Endothelial cell of umbilical vein (primary cell): Measurements from ENCODE around the gene PRDM16. TPM values are rescaled to one million over a fixed set of nuclear protein-coding genes. Genes with fewer than 3 reads are reported as not detected.

Experiments used
- BruUV-seq: library from RNA; stranded (reverse); fragments of 400-500 nt; replicated peaks from 2 replicates; lab custom pipeline; 2021; lab: Mats Ljungman, UMichigan
- CTCF ChIA-PET: fragments of 300-600, 350-600 bp; sonication (Branson Sonifier 250); formaldehyde crosslinking; loops from one replicate; lab custom pipeline; 2021; ENCODE audit warnings: antibody characterized with exemption, inconsistent platforms; lab: Charles Lee
- POLR2A ChIA-PET: fragments of 300-600, 350-600 bp; sonication (Branson Sonifier 250); formaldehyde crosslinking; loops from one replicate; lab custom pipeline; 2021; ENCODE audit warnings: antibody characterized with exemption, inconsistent platforms; lab: Charles Lee
- DNase-seq: peaks from one replicate; pipeline ENCODE4 v3.0.0-alpha.2; 2011; ENCODE audit warnings: low read depth, low spot score
- FAIRE-seq: peaks from 2 replicates; lab custom pipeline; 2011; peaks lifted over from hg19 to GRCh38; lab: Jason Lieb, UNC
- H2AFZ ChIP-seq: 2 replicates; pipeline ENCODE4 v1.6.0; 2012; ENCODE audit warnings: low read depth, low read length, control low read depth, inconsistent platforms
- H3K27ac ChIP-seq: 2 replicates; pipeline ENCODE4 v1.5.1; 2011; ENCODE audit warnings: low read depth, mild to moderate bottlenecking, control low read depth, low read length, moderate library complexity; ENCODE audit not compliant: insufficient read depth
- H3K27me3 ChIP-seq, 2 experiments: 2 replicates each; pipeline versions ENCODE4 v1.6.0 to v1.6.1; 2011; ENCODE audit warnings: low read length in 2 of 2, mixed read lengths in 1 of 2; ENCODE audit not compliant: control insufficient read depth in 2 of 2, insufficient read depth in 2 of 2
- H3K36me3 ChIP-seq, 2 experiments: 2 replicates in 1 of 2; 3 replicates in 1 of 2; pipeline ENCODE4 v1.5.1; 2011; ENCODE audit warnings: low read length in 2 of 2, mild to moderate bottlenecking in 1 of 2, moderate library complexity in 1 of 2; ENCODE audit not compliant: control insufficient read depth in 2 of 2, insufficient read depth in 2 of 2; ENCODE audit errors: extremely low read depth in 1 of 2
- H3K4me1 ChIP-seq: 3 replicates; pipeline ENCODE4 v1.5.1; 2011; ENCODE audit warnings: mild to moderate bottlenecking, low read length; ENCODE audit not compliant: control insufficient read depth, insufficient read depth; ENCODE audit errors: extremely low read depth
- H3K4me2 ChIP-seq: 2 replicates; pipeline ENCODE4 v1.6.1; 2011; ENCODE audit warnings: low read length, control low read depth, mixed read lengths; ENCODE audit not compliant: insufficient read depth
- H3K4me3 ChIP-seq, 3 experiments: fragments of 200-600 bp in 1 of 3; sonication (generic), shearing (Covaris generic) in 1 of 3; replicated peaks in 1 of 3; 2 replicates each; pipeline ENCODE4 v1.5.1; 2011 to 2016; ENCODE audit warnings: control low read depth in 3 of 3, low read length in 3 of 3, mild to moderate bottlenecking in 2 of 3, inconsistent platforms in 1 of 3, low read depth in 1 of 3, moderate library complexity in 1 of 3; ENCODE audit not compliant: insufficient read depth in 1 of 3
- H3K79me2 ChIP-seq: 2 replicates; pipeline ENCODE4 v1.6.0; 2012; ENCODE audit warnings: low read length, inconsistent platforms; ENCODE audit not compliant: control insufficient read depth, insufficient read depth
- H3K9ac ChIP-seq: replicated peaks from 2 replicates; pipeline ENCODE3; 2011; ENCODE audit warnings: low read length, control low read depth; ENCODE audit not compliant: insufficient read depth; ENCODE audit errors: extremely low read depth
- H3K9me1 ChIP-seq: replicated peaks from 3 replicates; pipeline ENCODE4 v1.6.0; 2011; ENCODE audit warnings: mild to moderate bottlenecking, low read length; ENCODE audit not compliant: control insufficient read depth, insufficient read depth; ENCODE audit errors: extremely low read depth
- H3K9me3 ChIP-seq: replicated peaks from 2 replicates; pipeline ENCODE4 v1.5.1; 2012; ENCODE audit warnings: low read length, inconsistent platforms; ENCODE audit not compliant: control insufficient read depth, insufficient read depth
- H4K20me1 ChIP-seq: replicated peaks from 2 replicates; pipeline ENCODE3; 2011; ENCODE audit warnings: mild to moderate bottlenecking, low read length; ENCODE audit not compliant: control insufficient read depth, insufficient read depth; ENCODE audit errors: extremely low read depth
- EZH2 ChIP-seq: IDR thresholded peaks from 2 replicates; pipeline ENCODE4 v1.6.1; 2012; ENCODE audit warnings: borderline replicate concordance, low read depth, mild to moderate bottlenecking, moderate library complexity, low read length, inconsistent platforms; ENCODE audit not compliant: severe bottlenecking
- FOS ChIP-seq: IDR thresholded peaks from 2 replicates; pipeline ENCODE4 v1.6.1; 2011; ENCODE audit warnings: mild to moderate bottlenecking, low read length, moderate library complexity, borderline replicate concordance; ENCODE audit not compliant: insufficient read depth
- GATA2 ChIP-seq: IDR thresholded peaks from 2 replicates; pipeline ENCODE4 v1.7.0; 2011; ENCODE audit warnings: low read depth, mild to moderate bottlenecking, moderate library complexity, mixed read lengths, low read length; ENCODE audit not compliant: insufficient read length, insufficient read depth
- JUN ChIP-seq: IDR thresholded peaks from 2 replicates; pipeline ENCODE4 v1.6.1; 2011; ENCODE audit warnings: borderline replicate concordance, low read depth; ENCODE audit not compliant: insufficient read length, insufficient read depth
- MYC ChIP-seq: IDR thresholded peaks from one replicate; pipeline ENCODE4 v1.6.1; 2011; ENCODE audit warnings: mild to moderate bottlenecking, low read depth, low read length
- POLR2A ChIP-seq: IDR thresholded peaks from 2 replicates; pipeline ENCODE4 v1.6.1; 2012; ENCODE audit warnings: low read depth, mild to moderate bottlenecking, control low read depth, low read length
- POLR2AphosphoS5 ChIP-seq: IDR thresholded peaks from 2 replicates; pipeline ENCODE4 v1.6.1; 2012; ENCODE audit warnings: low read depth, mild to moderate bottlenecking, control low read depth, low read length, moderate library complexity; ENCODE audit not compliant: insufficient read depth
- dilution Hi-C: fragments of 300-500 bp; cut with MboI; formaldehyde crosslinking; loops from one replicate; pipeline ENCODE4 v1.15.0; 2019; ENCODE audit warnings: low sequenced_read_pairs; ENCODE audit not compliant: extremely low pct_ligation_motif_present
- intact Hi-C: fragments of 100-400 bp; cut with micrococcal nuclease; formaldehyde crosslinking; loops from one replicate; pipeline ENCODE4 v1.10.0; 2022
- polyA plus RNA-seq, 4 experiments: library from polyadenylated mRNA; depleted of rRNA in 3 of 4; stranded (reverse) in 3 of 4; unstranded in 1 of 4; fragments of >200 nt; gene quantifications; 2 replicates each; pipeline versions ENCODE4 v1.2.1 to v1.2.3, GENCODE V29; 2011 to 2012; ENCODE audit warnings: missing spikeins in 1 of 4
- total RNA-seq: library from RNA; stranded (reverse); gene quantifications from 2 replicates; pipeline ENCODE4 v1.2.3, GENCODE V29; 2021
- TF ChIP-seq, protein P1 (sequence below), 2 donors: IDR thresholded peaks; 1 replicate in 1 of 2; 2 replicates in 1 of 2; pipeline ENCODE4 v1.5.1; 2011; ENCODE audit warnings: low read length in 2 of 2, mild to moderate bottlenecking in 2 of 2, moderate library complexity in 2 of 2, control low read depth in 1 of 2, inconsistent platforms in 1 of 2, low read depth in 1 of 2; ENCODE audit not compliant: insufficient read depth in 1 of 2; ENCODE audit errors: extremely low read depth in 1 of 2
- TF ChIP-seq, protein P2 (sequence below): IDR thresholded peaks from 2 replicates; pipeline ENCODE4 v1.6.1; 2011; ENCODE audit not compliant: insufficient read depth, insufficient read length

The PRDM16 gene
- total and polyA plus RNA-seq, 2 donors (not counting 3 experiments of a cell fraction or from before 2014, with no cell fraction given) = not detected

DNA sequence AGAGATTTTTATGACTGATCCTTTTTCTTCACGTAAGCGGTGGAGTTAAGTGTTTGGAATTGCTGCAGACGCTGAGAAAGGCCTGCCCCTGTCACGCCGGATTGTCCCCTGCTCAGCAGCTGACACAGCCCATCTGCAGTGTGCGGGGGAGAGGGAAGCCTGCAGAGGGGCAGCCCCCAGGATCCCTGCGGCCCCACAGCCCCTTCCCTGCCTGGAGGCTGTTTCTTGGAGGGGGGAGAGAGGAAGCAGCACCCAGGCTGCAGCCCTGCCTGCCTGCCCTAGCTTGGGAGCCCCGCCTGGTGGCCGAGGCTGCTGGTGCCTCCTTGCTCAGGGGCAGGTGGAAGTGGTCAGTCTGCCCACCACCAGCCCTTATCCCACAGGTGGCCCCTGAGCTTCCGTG is 50.7 kb downstream of the PRDM16 start:
- ChIA-PET POLR2A (no interaction called here), CTCF (no interaction called here)
- dilution Hi-C loops (no loop called here), intact Hi-C loops (no loop called here)
- Histone ChIP-seq H3K27me3 (no peaks in the 10 kb centered on the region), H3K9me1 (no peaks in the 10 kb centered on the region), H2AFZ (no peak overlapping the region), H3K4me2 (no peak overlapping the region), H3K9me3 (no peaks in the 10 kb centered on the region), H3K4me1 (no peaks in the 10 kb centered on the region), H3K9ac (no peak overlapping the region), H3K4me3 (no peak overlapping the region), H3K79me2 (no peaks in the 10 kb centered on the region), H3K36me3 (no peaks in the 10 kb centered on the region), H4K20me1 (no peaks in the 10 kb centered on the region), H3K27ac (no peak overlapping the region)
- DNase-seq = no peak
- TF ChIP-seq MYC (no peak), EZH2 (no peak), FOS (no peak), GATA2 (no peak), POLR2A (no peak), POLR2AphosphoS5 (no peak), JUN (no peak)
- TF ChIP-seq, protein P1, sequence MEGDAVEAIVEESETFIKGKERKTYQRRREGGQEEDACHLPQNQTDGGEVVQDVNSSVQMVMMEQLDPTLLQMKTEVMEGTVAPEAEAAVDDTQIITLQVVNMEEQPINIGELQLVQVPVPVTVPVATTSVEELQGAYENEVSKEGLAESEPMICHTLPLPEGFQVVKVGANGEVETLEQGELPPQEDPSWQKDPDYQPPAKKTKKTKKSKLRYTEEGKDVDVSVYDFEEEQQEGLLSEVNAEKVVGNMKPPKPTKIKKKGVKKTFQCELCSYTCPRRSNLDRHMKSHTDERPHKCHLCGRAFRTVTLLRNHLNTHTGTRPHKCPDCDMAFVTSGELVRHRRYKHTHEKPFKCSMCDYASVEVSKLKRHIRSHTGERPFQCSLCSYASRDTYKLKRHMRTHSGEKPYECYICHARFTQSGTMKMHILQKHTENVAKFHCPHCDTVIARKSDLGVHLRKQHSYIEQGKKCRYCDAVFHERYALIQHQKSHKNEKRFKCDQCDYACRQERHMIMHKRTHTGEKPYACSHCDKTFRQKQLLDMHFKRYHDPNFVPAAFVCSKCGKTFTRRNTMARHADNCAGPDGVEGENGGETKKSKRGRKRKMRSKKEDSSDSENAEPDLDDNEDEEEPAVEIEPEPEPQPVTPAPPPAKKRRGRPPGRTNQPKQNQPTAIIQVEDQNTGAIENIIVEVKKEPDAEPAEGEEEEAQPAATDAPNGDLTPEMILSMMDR (IDR thresholded peaks at IDR 0.05; ENCODE audit: extremely low read depth in 1 of 2, insufficient read depth in 1 of 2, low read depth in 1 of 2, low read length in 2 of 2) = no peak
- TF ChIP-seq, protein P2, sequence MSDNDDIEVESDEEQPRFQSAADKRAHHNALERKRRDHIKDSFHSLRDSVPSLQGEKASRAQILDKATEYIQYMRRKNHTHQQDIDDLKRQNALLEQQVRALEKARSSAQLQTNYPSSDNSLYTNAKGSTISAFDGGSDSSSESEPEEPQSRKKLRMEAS = no peak
- no TSS peak for BruUV-seq
- FAIRE-seq = no peak
